PC-9 (cell line): ENCODE data around the gene VWA5B2. TPM values are rescaled to one million over a fixed set of nuclear protein-coding genes. Genes with fewer than 3 reads are reported as not detected.
A peak's percentile ranks its signal among the peaks of the same experiment; 100 is the strongest.

Experiments
- BruUV-seq: library from RNA; stranded (reverse); fragments of 400-500 nt; replicated peaks from 2 replicates; lab custom pipeline; 2021; lab: Mats Ljungman, UMichigan
- CTCF ChIA-PET: fragments of 300-600 bp; sonication (Branson Sonifier 250); formaldehyde crosslinking; loops from one replicate; lab custom pipeline; 2022; ENCODE audit warnings: antibody characterized with exemption; lab: Charles Lee
- POLR2A ChIA-PET: fragments of 300-600 bp; sonication (Branson Sonifier 250); formaldehyde crosslinking; loops from one replicate; lab custom pipeline; 2022; ENCODE audit warnings: antibody characterized with exemption; ENCODE audit not compliant: unreplicated experiment; lab: Charles Lee
- DNase-seq, 2 experiments: peaks; one replicate each; pipeline versions ENCODE4 v3.0.0 to v3.0.0-alpha.2; 2015 to 2022; ENCODE audit warnings: mixed read lengths in 1 of 2
- H2AFZ ChIP-seq: fragments of 200-600 bp; sonication (generic); 2 replicates; pipeline ENCODE4 v1.8.1; 2017; ENCODE audit warnings: antibody characterized with exemption
- H3F3A ChIP-seq: fragments of 200-600 bp; sonication (generic); 2 replicates; pipeline ENCODE4 v1.8.1; 2017; ENCODE audit warnings: antibody characterized with exemption, mild to moderate bottlenecking, low read depth; ENCODE audit not compliant: insufficient read depth
- H3K27ac ChIP-seq: fragments of 200-600 bp; sonication (generic); 2 replicates; pipeline ENCODE4 v1.6.1; 2016; ENCODE audit warnings: mixed run types
- H3K27me3 ChIP-seq: fragments of 200-600 bp; sonication (generic); 2 replicates; pipeline ENCODE4 v1.6.1; 2016; ENCODE audit warnings: low read depth, mixed run types; ENCODE audit not compliant: insufficient read depth
- H3K36me3 ChIP-seq: fragments of 200-600 bp; sonication (generic); 2 replicates; pipeline ENCODE4 v1.6.1; 2016; ENCODE audit warnings: low read depth, mixed run types
- H3K4me1 ChIP-seq: fragments of 200-600 bp; sonication (generic); replicated peaks from 2 replicates; pipeline ENCODE4 v1.6.1; 2016; ENCODE audit warnings: mixed run types; ENCODE audit not compliant: insufficient read depth
- H3K4me2 ChIP-seq: fragments of 200-600 bp; sonication (generic); 2 replicates; pipeline ENCODE4 v1.6.1; 2017; ENCODE audit warnings: mixed run types
- H3K4me3 ChIP-seq: fragments of 200-600 bp; sonication (generic); 2 replicates; pipeline ENCODE4 v1.6.1; 2016; ENCODE audit warnings: mixed run types
- H3K79me2 ChIP-seq: fragments of 200-600 bp; sonication (generic); 2 replicates; pipeline ENCODE4 v1.6.1; 2017; ENCODE audit warnings: low read depth, mixed run types
- H3K9me2 ChIP-seq: fragments of 200-600 bp; sonication (generic); 2 replicates; pipeline ENCODE4 v1.8.1; 2017; ENCODE audit warnings: mild to moderate bottlenecking; ENCODE audit not compliant: insufficient read depth
- H3K9me3 ChIP-seq: fragments of 200-600 bp; sonication (generic); 2 replicates; pipeline ENCODE4 v1.8.1; 2016; ENCODE audit warnings: low read depth; ENCODE audit not compliant: insufficient read depth
- H4K20me1 ChIP-seq: fragments of 200-600 bp; sonication (generic); 2 replicates; pipeline ENCODE4 v1.8.1; 2017; ENCODE audit not compliant: insufficient read depth
- CTCF ChIP-seq: fragments of 200-600 bp; sonication (generic); conservative IDR thresholded peaks from 2 replicates; pipeline ENCODE4 v1.6.1; 2017; ENCODE audit warnings: mixed run types, antibody characterized with exemption, mild to moderate bottlenecking, moderate library complexity
- EZH2 ChIP-seq: fragments of 200-600 bp; sonication (generic); IDR thresholded peaks from 2 replicates; pipeline ENCODE4 v1.8.0; 2017; ENCODE audit warnings: antibody characterized with exemption, low read depth
- intact Hi-C: fragments of 100-400 bp; cut with micrococcal nuclease; formaldehyde crosslinking; loops from one replicate; pipeline ENCODE4 v1.10.0; 2022; ENCODE audit not compliant: unreplicated experiment
- total RNA-seq: library from RNA; stranded (reverse); gene quantifications from 2 replicates; pipeline ENCODE4 v1.2.3, GENCODE V29; 2021

VWA5B2 gene
- total RNA-seq, 1 experiment from 2014 or later: 0.76 TPM

- Histone ChIP-seq H3K4me3 (no peak overlapping the region), H4K20me1 (no peaks in the 10 kb centered on the region), H3K9me3 (no peaks in the 10 kb centered on the region), H3K27ac (no peak overlapping the region), H3K4me2 (no peak overlapping the region), H3K79me2 (no peaks in the 10 kb centered on the region), H2AFZ (no peak overlapping the region), H3F3A (peaks cover 11% of the 10 kb centered on the region; the same call in 1 of the 2 replicates), H3K36me3 (no peaks in the 10 kb centered on the region), H3K27me3 (peaks cover 28% of the 10 kb centered on the region), H3K9me2 (no peaks in the 10 kb centered on the region), H3K4me1 (no peaks in the 10 kb centered on the region)
- CTCF ChIA-PET: no interaction called here
- DNase-seq: no peak
- POLR2A ChIA-PET: no interaction called here
- intact Hi-C loops: no loop called here
- TF ChIP-seq CTCF (no peak), EZH2 (no peak)
- BruUV-seq: no TSS peak
Measured at GRCh38 chr3:184223946-184224345, 5.4 kb upstream of the VWA5B2 start.

- intact Hi-C loops: no loop called here
- peaks cover 60% of the 10 kb centered on the region for H3K27me3 ChIP-seq
Measured at GRCh38 chr3:184227481-184227935, 1.9 kb upstream of the VWA5B2 start.

More at GRCh38 chr3:184227481-184227935, 1.9 kb upstream of the VWA5B2 start:
- no peaks in the 10 kb centered on the region for H4K20me1 ChIP-seq
- H3K4me3 ChIP-seq: no peak overlapping the region
- H3K79me2 ChIP-seq: no peaks in the 10 kb centered on the region
- peaks cover 20% of the 10 kb centered on the region; the same call in 1 of the 2 replicates for H3F3A ChIP-seq
- no peaks in the 10 kb centered on the region for H3K9me3 ChIP-seq
- DNase-seq: peak in 1 of 2 experiments; percentile 48
- TF ChIP-seq EZH2: no peak
- TF ChIP-seq CTCF: peak; percentile 100
- BruUV-seq: no TSS peak
- H3K4me1 ChIP-seq: peaks cover 8% of the 10 kb centered on the region; the same call in 1 of the 2 replicates
- no peaks in the 10 kb centered on the region for H3K9me2 ChIP-seq
- ChIA-PET POLR2A (interaction anchor here (0.6 kb wide), 1 partner anchor 51 kb away, joined by 4 read pairs; no protein-coding TSS in a partner anchor), CTCF (interaction anchor here (0.5 to 1.8 kb wide), 10 partner anchors 9 to 96 kb away, joined by 3 to 9 read pairs (median 4); partner anchors contain the start of gene ABCF3)
- H3K36me3 ChIP-seq: no peaks in the 10 kb centered on the region
- H3K27ac ChIP-seq: no peak overlapping the region
- no peak overlapping the region for H2AFZ ChIP-seq
- H3K4me2 ChIP-seq: no peak overlapping the region
